Measurements from ENCODE around the gene FCN2.

DNA sequence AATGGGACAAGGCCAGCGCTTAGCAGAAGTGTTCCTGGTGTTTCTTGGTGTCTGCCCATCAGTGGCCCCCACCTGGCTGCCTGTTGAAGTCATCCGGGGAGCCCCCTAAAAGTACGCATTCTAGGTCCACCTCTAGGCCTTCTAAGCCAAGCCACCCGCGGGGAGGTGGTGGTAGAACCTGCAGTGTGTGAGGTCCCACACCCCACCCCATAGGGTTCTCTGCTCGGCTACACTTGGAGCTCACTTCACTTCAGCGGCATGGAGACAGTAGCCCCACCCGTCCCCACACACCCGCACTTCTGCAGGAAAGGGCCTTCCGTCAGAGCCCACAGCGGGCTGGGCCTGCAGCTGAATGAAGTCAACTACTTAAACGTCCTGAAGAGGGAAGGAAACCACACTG, 29.6 kb upstream of the FCN2 start:
- TF ChIP-seq POLR2A (IDR thresholded peaks at IDR 0.05), result no peak
- TF ChIP-seq, protein P1, sequence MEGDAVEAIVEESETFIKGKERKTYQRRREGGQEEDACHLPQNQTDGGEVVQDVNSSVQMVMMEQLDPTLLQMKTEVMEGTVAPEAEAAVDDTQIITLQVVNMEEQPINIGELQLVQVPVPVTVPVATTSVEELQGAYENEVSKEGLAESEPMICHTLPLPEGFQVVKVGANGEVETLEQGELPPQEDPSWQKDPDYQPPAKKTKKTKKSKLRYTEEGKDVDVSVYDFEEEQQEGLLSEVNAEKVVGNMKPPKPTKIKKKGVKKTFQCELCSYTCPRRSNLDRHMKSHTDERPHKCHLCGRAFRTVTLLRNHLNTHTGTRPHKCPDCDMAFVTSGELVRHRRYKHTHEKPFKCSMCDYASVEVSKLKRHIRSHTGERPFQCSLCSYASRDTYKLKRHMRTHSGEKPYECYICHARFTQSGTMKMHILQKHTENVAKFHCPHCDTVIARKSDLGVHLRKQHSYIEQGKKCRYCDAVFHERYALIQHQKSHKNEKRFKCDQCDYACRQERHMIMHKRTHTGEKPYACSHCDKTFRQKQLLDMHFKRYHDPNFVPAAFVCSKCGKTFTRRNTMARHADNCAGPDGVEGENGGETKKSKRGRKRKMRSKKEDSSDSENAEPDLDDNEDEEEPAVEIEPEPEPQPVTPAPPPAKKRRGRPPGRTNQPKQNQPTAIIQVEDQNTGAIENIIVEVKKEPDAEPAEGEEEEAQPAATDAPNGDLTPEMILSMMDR (IDR thresholded peaks at IDR 0.05), result no peak
- no peak for TF ChIP-seq POLR2AphosphoS5 (IDR thresholded peaks at IDR 0.05)

All from upper lobe of left lung (tissue), 4 donors.